ENCODE results near the gene ZNF451.

GRCh38 chr6:57147955-57148858 is 58.2 kb downstream of the ZNF451 start:
- TF ChIP-seq, protein P1, sequence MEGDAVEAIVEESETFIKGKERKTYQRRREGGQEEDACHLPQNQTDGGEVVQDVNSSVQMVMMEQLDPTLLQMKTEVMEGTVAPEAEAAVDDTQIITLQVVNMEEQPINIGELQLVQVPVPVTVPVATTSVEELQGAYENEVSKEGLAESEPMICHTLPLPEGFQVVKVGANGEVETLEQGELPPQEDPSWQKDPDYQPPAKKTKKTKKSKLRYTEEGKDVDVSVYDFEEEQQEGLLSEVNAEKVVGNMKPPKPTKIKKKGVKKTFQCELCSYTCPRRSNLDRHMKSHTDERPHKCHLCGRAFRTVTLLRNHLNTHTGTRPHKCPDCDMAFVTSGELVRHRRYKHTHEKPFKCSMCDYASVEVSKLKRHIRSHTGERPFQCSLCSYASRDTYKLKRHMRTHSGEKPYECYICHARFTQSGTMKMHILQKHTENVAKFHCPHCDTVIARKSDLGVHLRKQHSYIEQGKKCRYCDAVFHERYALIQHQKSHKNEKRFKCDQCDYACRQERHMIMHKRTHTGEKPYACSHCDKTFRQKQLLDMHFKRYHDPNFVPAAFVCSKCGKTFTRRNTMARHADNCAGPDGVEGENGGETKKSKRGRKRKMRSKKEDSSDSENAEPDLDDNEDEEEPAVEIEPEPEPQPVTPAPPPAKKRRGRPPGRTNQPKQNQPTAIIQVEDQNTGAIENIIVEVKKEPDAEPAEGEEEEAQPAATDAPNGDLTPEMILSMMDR (conservative IDR thresholded peaks at IDR 0.05; ENCODE audit: low read length), result no peak
- TF ChIP-seq EZH2phosphoT487 (IDR thresholded peaks at IDR 0.05; ENCODE audit: borderline replicate concordance), result no peak
